Putamen (tissue), 1 donor: ENCODE results near the gene PRPF40A.
A peak's percentile ranks its signal among the peaks of the same experiment; 100 is the strongest.
"Not testable (repeated sequence)": the region's sequence is repeated elsewhere in the genome, so short reads cannot be mapped to it uniquely, and the experiment has no call there.

Experiments used
- DNase-seq: peaks from one replicate; pipeline ENCODE4 v3.0.0-alpha.2; 2016; ENCODE audit warnings: low spot score

PRPF40A gene

DNA sequence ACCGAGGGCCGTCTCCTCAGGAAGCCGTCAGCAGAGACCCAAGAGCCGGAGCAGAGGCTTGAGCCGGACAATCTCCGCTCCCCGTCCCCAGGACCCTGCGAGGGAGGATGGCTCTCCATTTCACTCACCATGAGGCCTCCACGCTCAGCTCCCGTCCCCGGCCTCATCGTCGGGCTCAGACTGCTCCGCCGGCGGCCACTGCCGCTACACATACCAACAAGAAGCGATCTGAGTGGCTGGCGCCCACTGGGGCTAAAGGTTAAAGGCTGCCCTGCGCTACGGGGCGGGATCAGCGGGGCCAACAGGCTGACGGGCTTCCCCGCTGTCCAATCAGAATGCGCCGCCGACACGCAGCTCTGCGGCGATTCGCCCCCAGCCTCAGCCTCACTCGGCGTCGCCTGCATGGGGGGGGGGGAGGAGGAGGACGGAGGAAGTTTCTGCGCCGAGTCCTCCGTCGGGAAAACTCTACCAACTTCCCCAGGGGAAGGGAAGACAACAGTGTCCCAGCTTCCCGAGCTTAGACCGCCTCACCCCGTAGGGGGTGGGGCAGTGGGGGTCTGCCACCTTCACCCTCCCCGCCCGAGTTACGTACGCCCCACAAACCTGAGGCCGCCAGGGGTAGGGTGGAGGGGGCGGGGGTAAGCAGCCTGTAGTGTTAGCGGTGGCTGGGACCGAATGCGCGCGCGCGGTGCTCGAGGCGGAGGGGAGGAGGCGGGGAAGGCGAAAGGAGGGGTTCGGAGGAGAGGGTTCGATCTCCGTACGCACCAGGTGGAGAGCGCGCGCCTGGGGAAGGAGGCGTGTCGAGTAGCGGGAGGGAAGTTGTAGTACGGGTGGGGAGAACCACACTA lies at the start of gene PRPF40A:
Gene PRPF40A (minus strand): TSS at position 234 of the 848 bp plus-strand sequence. CDS start 22 bp downstream, at position 212.
- DNase-seq, result peak; percentile 99

DNA sequence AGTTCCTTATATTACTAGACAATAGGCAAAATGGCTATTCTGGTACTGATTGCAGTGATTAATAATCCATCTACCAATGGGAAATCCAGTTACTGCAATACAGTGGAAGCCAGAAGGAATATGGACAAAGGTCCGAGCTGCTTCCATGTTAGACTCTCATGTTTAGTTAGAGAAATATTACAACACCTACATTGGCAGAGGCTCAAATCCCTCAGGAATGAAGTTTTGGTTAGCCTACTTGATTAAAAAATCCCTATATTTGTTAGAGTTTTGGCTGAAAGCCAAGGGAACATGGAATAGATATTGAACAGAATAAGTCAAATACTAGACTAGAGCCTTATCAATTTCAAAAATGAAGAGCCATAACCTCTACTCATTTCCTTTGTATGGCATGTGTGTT lies 49.7 kb upstream of the PRPF40A start:
- no peak for DNase-seq

DNA sequence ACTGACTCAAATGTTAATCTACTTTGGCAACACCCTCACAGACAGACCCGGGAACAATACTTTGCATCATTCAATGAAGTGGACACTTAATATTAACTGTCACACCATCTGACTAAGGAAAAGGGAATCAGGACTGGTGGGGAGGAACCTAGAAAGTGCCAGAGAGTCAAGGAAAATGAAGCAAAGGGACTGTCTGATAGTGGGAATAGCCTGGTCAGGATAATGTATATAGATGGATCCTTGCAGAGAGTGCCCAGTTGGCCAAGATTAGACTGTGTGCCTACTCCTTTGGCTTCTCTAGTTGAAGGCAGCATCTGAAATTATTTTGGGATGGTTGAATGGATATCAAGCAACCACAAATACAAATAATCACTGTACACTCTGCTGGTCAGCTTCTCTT lies 46.4 kb upstream of the PRPF40A start:
- DNase-seq, result no peak

GRCh38 chr2:152763208-152763607 lies 45.9 kb upstream of the PRPF40A start:
- DNase-seq, result not testable (repeated sequence)

- DNase-seq, result no peak
Observed at GRCh38 chr2:152762202-152762601, 44.9 kb upstream of the PRPF40A start.

GRCh38 chr2:152761214-152761613 lies 44.0 kb upstream of the PRPF40A start:
- no peak for DNase-seq

DNA sequence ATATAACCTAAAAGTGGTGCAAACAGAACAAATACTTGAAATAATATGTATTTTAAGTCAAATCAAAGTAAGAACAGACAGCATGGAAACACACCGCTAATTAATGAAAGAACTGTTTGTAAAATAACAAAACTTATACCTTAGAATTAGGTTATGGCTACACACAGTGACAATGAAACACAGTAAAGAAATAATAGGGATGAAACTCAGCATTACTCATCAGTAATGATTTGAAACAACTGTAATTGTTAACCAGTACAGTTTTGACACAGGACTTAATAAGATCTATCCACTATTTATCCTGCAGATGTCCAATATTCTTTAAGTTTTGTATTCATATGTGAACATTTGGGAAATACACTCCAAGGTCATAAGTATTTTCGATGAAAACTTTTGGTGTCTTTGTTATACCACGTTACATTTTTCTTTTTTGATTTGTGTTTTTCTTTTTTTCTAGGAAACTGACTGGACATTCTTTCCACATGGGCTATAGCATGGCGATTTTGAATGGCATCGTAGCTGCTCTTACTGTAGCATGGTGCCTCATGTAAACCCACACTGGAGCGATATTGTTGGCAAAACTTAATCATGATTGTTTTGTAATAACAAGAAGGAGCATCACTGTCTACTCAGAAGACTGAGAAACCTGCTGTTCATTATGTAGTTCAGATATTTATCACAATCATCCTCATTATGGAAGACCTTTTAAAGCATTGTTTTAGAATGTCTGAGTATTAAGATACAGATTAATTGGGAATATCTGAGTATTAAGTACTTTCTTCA lies 42.2 kb upstream of the PRPF40A start:
- no peak for DNase-seq

GRCh38 chr2:152755029-152755428 lies 37.8 kb upstream of the PRPF40A start:
- DNase-seq, result no peak

DNA sequence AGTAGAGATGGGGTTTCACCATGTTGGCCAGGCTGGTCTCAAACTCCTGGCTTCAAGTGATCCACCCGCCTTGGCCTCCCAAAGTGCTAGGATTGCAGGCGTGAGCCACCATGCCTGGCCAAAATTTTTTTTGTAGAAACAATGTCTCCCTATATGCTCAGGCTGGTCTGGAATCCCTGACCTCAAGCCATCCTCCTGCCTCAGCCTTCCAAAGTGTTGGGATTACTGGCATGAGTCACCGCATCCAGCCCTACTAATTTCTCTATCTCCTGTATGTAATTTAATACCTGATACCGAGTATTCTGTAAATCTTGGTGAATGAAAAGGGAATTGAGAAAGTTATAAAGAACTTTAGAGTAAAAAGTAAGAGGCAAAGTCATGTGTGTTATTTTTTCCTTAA lies 30.5 kb upstream of the PRPF40A start:
- DNase-seq, result not testable (repeated sequence)

DNA sequence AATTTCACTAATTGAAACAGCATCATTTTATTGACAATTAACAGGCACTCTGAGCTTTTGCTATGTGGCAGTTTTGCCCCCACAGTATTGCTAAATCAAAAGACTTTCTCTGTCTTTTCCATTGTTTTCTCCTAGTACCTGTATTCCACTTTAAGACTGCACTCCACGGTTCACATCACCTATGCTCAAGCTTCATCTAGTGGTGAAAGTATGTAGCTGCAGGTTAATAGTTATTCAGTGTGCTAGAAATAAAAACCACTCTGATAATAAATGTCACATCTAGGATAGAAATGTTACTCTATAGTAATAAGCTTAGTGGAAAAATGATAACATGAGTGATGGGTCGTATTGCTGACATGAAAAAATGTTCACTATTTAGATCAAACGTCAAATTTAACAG lies 25.7 kb upstream of the PRPF40A start:
- no peak for DNase-seq

DNA sequence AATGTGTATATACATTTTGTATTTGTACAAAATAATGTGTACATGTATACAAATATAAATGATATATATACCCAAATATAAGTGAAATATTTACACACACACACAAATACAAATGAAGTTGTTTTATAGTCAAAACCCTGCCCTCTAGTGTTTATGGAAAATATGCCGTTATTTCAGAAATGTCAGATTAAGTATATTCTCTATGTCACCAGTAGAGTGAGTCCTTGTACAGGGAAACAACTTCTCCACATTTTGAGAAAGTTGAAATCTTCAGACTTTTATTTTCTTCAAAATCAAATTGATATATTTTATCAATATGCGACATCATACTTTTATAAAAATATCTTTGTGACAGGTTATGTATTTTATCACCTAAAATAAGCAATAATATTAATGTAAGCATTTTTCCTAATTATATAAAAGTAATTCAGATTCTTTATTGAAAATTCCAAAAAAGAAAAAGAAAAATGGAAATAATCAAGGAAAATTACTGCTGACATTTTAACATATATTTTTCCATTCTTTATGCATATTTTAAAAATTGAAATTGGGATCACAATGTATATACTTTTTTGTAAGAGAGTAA lies 23.6 kb upstream of the PRPF40A start:
- peak; percentile 37 for DNase-seq

GRCh38 chr2:152739705-152740104 lies 22.4 kb upstream of the PRPF40A start:
- not testable (repeated sequence) for DNase-seq

- DNase-seq, result no peak
Observed at GRCh38 chr2:152738438-152738837, 21.2 kb upstream of the PRPF40A start.

DNA sequence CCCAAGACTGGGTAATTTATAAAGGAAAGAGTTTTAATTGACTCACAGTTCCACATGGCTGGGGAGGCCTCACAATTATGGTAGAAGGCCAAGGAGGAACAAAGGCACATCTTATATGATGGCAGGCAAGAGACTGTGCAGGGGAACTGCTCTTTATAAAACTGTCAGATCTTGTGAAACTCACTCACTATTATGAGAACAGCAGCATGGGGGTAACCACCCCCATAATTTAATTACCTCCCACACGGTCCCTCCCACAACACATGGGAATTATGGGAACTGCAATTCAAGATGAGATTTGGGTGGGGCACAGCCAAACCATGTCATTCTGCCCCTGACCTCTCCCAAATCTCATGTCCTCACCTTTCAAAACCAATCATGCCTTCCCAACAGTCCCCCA lies 20.2 kb upstream of the PRPF40A start:
- not testable (repeated sequence) for DNase-seq

DNA sequence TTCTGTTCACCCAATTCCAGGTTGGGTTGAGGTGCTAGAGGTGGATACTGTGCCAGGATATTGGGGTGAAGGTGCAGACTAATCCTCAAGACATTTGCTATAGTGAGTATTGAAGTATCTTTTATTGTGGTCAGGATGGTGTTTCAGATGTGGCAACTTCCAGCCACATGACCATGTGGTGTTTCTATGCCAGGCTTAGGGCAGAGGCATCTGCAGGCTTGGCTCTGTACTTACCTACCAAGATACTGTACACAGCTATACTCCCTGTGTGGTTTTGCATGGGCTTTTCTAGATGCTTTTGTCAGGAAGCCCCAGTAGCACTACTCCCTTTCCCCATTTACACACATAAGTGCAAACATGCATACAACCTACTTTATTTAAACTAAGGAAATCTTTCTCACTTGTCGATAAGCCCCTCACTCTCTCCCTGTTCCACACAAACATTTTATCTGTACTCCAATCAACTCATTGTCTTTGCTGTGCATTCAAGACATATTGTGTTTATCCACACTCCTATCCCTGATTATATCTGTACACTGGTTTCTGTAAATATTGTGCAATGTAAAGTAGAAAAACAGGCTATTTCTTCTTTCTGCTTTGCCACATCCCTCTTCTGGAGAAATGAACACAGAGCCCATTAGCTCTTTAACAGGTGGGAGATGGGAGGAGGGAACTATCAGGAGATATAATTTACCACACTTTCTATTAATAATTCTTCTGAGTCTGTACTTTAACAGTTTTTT lies 13.5 kb upstream of the PRPF40A start:
- no peak for DNase-seq

GRCh38 chr2:152729844-152730243 lies 12.6 kb upstream of the PRPF40A start:
- no peak for DNase-seq

DNA sequence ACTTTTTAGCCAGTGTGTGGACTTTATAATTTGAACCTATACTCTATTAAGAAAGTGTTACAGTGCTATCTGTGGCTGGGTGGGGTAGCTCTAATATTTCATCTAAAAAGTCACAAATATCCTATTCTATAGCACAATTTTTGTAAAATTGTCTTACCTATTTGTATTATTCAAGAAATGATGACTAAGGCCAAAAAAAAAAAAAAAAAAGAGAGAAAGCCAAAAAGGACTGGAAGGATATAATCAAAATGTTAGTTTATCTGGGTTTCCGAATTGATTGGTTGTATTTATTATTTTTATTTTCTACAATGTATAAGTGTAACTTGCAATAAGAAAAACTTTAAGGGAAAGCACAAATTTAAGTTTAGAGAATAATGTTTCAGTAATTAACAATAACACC lies 6.7 kb upstream of the PRPF40A start:
- DNase-seq, result no peak

DNA sequence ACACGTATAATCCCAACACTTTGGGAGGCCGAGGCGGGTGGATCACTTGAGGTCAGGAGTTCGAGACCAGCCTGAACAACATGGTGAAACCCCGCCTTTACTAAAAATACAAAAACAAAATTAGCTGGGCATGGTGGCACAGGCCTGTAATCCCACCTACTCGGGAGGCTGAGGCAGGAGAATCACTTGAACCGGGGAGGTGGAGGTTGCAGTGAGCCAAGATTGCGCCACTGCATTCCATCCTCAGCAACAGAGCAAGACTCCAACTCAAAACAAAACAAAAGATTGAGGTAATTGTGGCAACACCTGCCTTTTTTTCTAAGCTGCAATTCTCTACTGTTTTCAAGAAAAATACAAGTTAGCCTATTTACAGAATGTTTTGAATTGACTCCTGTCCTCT lies 5.4 kb upstream of the PRPF40A start:
- not testable (repeated sequence) for DNase-seq

GRCh38 chr2:152720794-152721193 lies 3.5 kb upstream of the PRPF40A start:
- DNase-seq, result no peak

DNA sequence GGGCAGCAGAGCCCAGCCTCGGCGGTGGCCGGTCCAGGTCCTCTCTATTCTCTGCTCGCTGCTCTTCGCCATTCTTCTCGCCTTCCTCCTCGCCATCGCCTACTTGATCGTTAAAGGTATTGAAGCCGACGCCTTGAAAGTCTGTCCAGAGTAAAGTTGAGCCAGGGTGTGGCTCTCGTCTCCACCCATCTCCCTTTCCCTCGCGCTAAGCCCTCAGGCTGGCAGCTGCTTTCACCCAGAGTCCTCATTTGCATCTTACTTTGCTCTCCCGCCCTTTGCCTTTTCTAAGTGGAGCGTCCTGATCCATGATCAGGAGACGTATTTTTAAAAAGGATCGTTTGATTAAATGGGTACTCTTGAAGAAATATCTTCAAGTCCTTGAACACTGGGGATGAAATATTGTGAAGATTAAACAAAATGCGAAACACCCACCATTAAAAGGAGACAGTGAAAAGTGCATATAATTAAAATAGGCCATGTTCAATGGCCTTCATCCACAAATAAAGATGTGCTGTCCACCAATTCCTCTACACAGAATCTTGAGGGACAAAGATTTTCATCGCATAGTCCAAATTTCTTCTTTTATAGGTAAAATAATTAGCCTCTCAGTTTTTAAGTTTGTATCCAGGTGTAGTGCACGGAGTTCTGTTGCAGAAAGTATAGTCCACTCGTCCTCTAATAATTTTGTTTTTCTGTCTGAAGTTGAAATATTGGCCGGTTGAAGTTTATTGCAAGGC lies 1.8 kb upstream of the PRPF40A start:
- DNase-seq, result peak; percentile 6
